ENCODE measurements around the gene UMODL1. TPM values are rescaled to one million over a fixed set of nuclear protein-coding genes. Genes with fewer than 3 reads are reported as not detected.

Gene UMODL1
- total and polyA plus RNA-seq, 4 donors: 0.10 to 0.28 (median 0.14) TPM; not detected in 1

- 57 to 65% methylated on average over 8 of the region's 8 CpGs for whole genome bisulfite sequencing, 2 donors
- no peak for TF ChIP-seq CTCF (IDR thresholded peaks at IDR 0.05; ENCODE audit: control extremely low read depth, extremely low read depth)
- H3K9ac ChIP-seq (ENCODE audit: insufficient read depth in 1 of 2, low read length in 2 of 2): no peak overlapping the region
- H3K9me3 ChIP-seq (ENCODE audit: control insufficient read depth in 4 of 4, insufficient read depth in 3 of 4, low read length in 3 of 4): no peaks in the 10 kb centered on the region
- no peak overlapping the region for H3K27ac ChIP-seq (ENCODE audit: low read depth in 1 of 2, low read length in 1 of 2)
- no peaks in the 10 kb centered on the region for H3K36me3 ChIP-seq (ENCODE audit: control insufficient read depth in 4 of 4, insufficient read depth in 4 of 4, low read length in 4 of 4)
- no peak for ATAC-seq (ENCODE audit: insufficient read depth, low FRiP score)
- peak in 2 of 3 donors; percentile 24 to 27 for DNase-seq
- H3K27me3 ChIP-seq (ENCODE audit: control insufficient read depth in 3 of 3, insufficient read depth in 3 of 3, low read length in 2 of 3): no peaks in the 10 kb centered on the region
- H3K4me3 ChIP-seq: no peak overlapping the region
- H3K4me1 ChIP-seq (ENCODE audit: control insufficient read depth in 5 of 5, insufficient read depth in 5 of 5, low read length in 5 of 5): no peaks in the 10 kb centered on the region
Observed at GRCh38 chr21:42081138-42081537, 10.0 kb downstream of the UMODL1 start.

GRCh38 chr21:42081931-42082381, 10.8 kb downstream of the UMODL1 start:
- Histone ChIP-seq H3K9me3 (ENCODE audit: control insufficient read depth in 4 of 4, insufficient read depth in 3 of 4, low read length in 3 of 4) (no peaks in the 10 kb centered on the region), H3K27ac (ENCODE audit: low read depth in 1 of 2, low read length in 1 of 2) (no peak overlapping the region), H3K36me3 (ENCODE audit: control insufficient read depth in 4 of 4, insufficient read depth in 4 of 4, low read length in 4 of 4) (no peaks in the 10 kb centered on the region), H3K9ac (ENCODE audit: insufficient read depth in 1 of 2, low read length in 2 of 2) (no peak overlapping the region), H3K4me3 (no peak overlapping the region), H3K27me3 (ENCODE audit: control insufficient read depth in 3 of 3, insufficient read depth in 3 of 3, low read length in 2 of 3) (no peaks in the 10 kb centered on the region), H3K4me1 (ENCODE audit: control insufficient read depth in 5 of 5, insufficient read depth in 5 of 5, low read length in 5 of 5) (no peaks in the 10 kb centered on the region)
- 84 to 91% methylated on average over 18 of the region's 18 CpGs for WGBS, 2 donors
- ATAC-seq (ENCODE audit: insufficient read depth, low FRiP score): no peak
- no peak for DNase-seq
- TF ChIP-seq CTCF (IDR thresholded peaks at IDR 0.05; ENCODE audit: control extremely low read depth, extremely low read depth): no peak

- no peak overlapping the region for H3K9ac ChIP-seq (ENCODE audit: insufficient read depth in 1 of 2, low read length in 2 of 2)
- no peaks in the 10 kb centered on the region for H3K36me3 ChIP-seq (ENCODE audit: control insufficient read depth in 4 of 4, insufficient read depth in 4 of 4, low read length in 4 of 4)
- WGBS, 2 donors: 86 to 87% methylated on average over 22 of the region's 22 CpGs
- H3K9me3 ChIP-seq (ENCODE audit: control insufficient read depth in 4 of 4, insufficient read depth in 3 of 4, low read length in 3 of 4): no peaks in the 10 kb centered on the region
- H3K27ac ChIP-seq (ENCODE audit: low read depth in 1 of 2, low read length in 1 of 2): no peak overlapping the region
- no peaks in the 10 kb centered on the region for H3K4me1 ChIP-seq (ENCODE audit: control insufficient read depth in 5 of 5, insufficient read depth in 5 of 5, low read length in 5 of 5)
- ATAC-seq (ENCODE audit: insufficient read depth, low FRiP score): no peak
- no peak for TF ChIP-seq CTCF (IDR thresholded peaks at IDR 0.05; ENCODE audit: control extremely low read depth, extremely low read depth)
- no peak for DNase-seq
- no peak overlapping the region for H3K4me3 ChIP-seq
- no peaks in the 10 kb centered on the region for H3K27me3 ChIP-seq (ENCODE audit: control insufficient read depth in 3 of 3, insufficient read depth in 3 of 3, low read length in 2 of 3)
Observed at GRCh38 chr21:42082501-42083360, 11.6 kb downstream of the UMODL1 start.

All from lung (tissue), 12 donors.